NCI-H146 (cell line): Measurements from ENCODE around the gene ERMP1.
"Not testable (repeated sequence)": the region's sequence is repeated elsewhere in the genome, so short reads cannot be mapped to it uniquely, and the experiment has no call there.

Experiments
- DNase-seq: peaks from one replicate; lab custom pipeline; 2025; lab: John Stamatoyannopoulos, UW

The ERMP1 gene

DNA sequence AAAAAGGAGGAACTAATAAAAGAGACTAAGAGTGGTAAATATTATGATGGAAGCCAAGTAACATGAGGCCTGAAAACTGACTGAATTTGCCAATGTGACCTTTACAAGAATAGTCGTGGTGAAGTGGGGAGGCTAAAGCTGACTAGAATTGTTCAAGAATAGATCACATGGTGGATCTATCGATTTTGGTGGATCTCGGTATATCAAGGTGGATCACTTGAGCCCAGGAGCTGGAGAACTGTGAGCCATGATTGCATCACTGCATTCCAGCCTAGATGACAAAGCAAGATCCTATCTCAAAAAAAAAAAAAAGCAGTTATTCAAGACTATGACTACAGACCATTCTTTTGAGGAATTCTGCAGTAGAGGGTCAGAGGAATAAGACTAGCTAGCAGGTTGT lies 15.1 kb downstream of the ERMP1 start:
- DNase-seq, result no peak

DNA sequence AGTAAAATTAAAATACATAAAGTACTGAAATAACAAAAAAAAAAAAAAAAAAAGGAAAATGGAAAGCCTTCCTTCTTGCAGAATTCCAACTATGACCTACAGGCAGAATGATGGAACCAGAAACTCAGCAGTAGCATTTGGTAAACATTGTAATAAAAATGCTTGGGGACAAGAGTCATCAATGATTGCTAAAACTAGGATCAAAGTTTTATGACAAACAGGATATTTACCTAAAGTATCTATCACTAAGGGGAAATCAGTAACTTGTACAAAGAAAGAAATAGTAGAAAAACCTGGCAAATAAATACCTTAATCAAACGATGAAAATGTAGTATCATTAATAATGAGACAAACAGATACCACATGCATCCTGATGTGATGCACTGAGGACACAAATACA lies 17.5 kb downstream of the ERMP1 start:
- no peak for DNase-seq

DNA sequence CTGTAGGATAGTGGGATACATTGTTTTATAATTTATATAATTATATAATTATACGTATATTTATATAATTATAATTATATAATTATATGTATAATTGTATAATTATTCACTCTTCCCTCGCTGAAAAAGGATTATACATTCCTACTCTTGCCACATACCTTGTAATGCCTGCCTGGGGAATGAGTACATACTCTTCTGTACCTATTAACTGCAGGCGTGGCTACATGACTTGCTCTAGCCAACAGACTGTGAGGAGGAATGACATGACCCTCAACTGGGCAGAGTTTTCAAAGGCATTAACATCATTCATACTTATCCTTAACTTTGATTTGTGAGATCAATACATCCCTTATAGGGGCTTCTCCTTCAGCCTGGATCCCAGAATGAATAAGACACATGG lies 19.1 kb downstream of the ERMP1 start:
- no peak for DNase-seq

DNA sequence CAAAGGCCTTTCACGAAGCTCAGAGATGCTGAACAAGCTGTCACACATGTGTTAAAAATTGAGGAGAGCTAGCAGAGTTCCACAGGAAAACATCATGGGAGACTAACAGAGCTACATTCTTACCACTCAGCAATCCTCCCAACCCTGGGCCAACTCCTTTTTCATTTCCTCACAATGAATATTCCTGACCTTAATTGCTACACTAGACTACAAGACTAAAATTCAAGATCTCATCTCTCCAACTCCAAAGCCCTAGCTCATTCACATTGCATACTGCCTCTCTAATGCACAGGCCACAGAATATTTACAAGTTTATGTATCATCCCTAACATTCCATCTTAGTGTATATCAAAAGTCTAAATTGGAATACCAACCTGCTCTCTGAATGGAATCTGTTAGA lies 21.2 kb downstream of the ERMP1 start:
- DNase-seq, result no peak

DNA sequence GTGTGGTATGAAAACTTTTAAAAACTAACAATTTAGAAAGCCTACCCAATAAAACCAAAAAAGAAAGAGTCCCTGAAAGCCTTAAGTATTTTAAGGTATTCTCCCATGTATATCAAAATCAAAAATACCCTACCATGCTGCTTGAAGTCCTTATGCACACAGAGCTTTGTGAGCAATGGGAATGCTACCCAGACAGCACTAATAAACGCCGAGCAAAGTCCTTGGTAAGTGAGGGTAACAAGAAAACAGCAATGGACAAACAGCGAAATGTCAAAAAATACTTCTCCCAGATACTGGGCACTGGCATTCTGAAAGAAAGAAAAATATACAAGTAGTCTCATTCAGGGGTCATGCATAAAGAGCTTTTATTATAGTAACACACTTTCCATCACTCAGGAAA lies 27.4 kb downstream of the ERMP1 start:
- DNase-seq, result no peak

DNA sequence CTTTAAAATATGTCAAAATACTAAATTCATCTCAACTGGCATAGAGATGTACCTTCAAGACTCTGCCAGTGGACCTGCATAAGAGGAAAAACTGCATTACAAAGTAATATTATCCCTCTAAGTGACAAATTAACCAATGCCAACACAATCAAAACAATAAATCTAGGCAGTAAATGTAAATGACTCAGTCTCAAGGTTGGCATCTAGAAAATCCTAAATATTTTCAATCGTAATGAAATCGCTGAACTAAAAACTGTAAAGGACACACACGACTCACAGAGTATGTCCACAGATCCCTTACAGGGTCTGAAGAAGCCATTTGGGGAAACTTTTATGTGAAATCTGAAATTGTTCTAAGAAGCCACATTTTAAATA lies 31.2 kb downstream of the ERMP1 start:
- no peak for DNase-seq

DNA sequence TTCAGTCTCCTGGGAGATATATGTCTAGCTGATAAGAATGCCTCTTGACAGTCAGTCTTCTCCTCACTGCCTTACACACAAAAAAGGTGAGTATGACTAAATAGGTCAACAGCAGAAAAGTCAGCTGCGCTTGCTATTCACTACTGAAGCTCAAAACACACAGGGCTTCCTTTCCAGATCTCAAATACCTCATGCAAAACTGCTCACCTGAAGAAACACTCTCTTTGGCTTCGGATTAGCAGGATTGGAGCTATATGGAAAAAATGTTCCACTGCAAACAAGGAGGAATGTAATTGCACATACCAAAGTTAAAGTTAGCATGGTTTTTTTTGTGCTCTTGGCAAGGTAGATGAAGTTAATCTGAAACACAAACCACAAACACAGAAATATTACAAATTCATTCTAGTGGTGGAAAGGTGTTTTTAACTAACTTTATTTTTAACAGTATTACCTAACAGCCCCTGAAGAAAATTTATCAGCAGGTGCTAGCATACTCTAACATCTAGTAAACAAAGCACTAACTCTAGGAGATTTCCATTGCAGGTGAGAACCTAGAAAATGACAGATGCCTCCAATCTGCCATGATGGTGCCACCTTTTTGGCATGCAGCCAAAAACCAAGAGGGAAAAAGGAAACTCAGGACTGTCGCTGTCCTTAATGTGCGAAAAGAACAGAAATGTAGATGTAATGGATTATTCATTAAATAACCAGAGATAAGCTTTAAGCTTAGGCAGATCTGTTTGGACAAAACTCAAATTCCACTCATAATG lies 31.8 kb downstream of the ERMP1 start:
- peak; percentile 19 for DNase-seq

DNA sequence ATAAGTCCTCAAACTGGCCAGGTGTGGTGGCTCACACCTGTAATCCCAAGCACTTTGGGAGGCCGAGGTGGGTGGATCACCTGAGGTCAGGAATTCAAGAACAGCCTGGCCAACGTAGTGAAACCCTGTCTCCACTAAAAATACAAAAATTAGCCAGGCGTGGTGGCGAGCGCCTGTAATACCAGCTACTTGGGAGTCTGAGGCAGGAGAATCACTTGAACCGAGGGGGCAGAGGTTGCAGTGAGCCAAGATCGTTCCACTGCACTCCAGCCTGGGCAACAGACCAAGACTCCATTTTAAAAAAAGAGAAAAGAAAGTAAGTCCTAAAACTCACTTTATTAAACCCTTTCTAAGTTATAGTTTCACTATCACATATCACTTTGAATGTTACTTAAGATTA lies 32.5 kb downstream of the ERMP1 start:
- not testable (repeated sequence) for DNase-seq

DNA sequence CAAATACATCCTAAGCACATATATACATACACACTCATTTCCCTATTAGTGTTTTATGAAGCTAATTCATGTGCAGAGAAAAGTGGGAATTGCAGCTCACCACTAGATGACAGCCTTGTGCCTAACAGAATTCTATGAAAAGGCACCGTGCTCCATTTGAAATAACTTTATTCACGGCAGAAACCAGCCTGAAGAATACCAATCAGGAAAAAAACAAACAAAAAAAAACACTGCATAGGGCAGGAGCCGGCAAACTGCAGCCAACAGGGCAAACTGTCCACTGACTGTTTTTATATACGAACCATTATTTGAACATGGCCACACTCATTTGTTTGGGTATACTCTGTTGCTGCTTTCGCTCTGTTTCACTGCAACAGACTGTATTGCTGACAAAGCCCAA lies 33.6 kb downstream of the ERMP1 start:
- DNase-seq, result peak; percentile 33

DNA sequence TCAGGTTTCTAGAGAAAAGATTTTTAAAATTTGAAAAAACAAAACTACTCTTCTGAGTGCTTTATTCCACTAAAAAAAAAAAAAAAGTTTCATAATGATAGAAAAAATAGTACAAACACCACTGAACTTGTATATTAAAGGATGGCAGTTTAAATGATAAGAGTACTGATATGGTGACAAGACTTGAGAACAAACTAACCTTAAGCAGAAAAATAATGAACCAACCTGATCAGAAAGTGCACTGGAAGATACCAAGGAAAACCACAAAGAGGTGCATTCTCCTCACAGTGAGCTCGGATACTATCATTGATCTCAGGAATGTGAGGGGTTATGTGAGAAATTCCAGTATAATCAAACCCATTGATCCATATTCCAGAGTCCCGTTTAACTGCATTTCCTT lies 34.3 kb downstream of the ERMP1 start:
- DNase-seq, result no peak

DNA sequence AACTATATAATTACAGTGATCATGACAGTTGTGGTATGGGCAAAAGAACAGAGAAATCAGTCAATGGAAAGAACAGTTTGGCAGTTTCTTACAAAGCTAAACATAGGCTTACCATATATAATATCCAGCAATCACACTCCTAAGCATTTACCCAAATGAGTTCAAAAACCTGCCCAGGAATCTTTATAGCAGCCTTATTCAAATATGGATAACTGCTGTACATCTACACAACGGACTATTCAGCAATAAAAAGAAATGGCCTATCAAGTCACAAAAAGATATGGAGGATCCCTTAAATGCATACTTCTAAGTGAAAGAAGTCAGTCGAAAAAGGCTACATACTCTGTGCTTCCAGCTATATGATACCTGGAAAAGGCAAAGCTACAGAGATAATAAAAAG lies 36.6 kb downstream of the ERMP1 start:
- no peak for DNase-seq

DNA sequence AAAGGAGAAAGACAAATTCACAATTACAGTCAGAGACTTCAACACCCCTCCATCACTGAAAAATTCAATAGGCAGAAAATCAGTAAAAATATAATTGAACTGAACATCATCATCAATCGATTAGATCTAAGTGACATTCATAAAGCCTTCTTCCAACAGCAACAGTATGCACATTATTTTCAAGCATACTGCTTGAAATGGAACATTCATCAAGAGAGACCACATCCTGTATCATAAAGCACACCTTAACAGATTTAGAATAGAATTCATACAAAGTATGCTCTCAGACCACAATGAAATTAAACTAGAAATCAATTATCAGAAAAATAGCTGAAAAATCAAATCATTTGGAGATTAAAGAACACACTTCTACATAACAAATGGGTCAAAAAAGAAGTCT lies 39.1 kb downstream of the ERMP1 start:
- DNase-seq, result no peak

DNA sequence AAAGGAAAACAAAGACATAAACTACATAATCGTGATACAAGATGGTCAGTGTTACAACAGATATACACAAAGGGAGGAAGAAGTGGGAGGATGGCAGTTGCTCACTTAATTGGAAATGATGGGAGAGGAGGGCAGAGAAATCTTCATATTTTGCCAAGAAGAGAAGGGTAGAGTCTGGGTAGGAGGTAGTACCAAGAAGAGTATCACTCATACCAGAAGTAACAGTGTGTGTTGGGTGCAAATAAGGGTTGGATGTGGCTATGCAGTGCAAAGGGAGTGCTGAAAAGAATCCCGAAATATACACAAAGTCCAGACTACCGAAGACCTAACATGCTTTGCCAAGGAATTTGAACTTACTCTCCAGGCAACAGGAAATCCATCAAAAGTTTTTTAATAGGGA lies 41.0 kb downstream of the ERMP1 start:
- no peak for DNase-seq

DNA sequence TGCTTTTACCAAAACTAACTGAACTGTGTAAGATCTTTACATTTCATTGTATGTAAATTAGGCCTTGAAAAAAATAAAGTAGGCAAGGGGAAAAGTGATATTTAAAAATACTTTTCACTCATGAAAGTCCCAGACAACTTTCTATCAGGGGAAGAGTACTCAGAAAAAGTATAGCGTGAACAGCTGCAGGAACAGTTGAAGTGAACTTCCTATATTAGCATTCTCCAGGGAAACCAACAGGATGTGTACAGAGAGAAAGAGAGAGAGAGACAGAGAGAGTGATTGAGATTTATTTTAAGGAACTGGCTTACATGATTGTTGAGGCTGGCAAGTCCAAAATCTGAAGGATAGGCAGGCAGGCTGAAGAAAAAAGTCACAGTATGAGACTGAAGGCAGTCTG lies 42.0 kb downstream of the ERMP1 start:
- no peak for DNase-seq

DNA sequence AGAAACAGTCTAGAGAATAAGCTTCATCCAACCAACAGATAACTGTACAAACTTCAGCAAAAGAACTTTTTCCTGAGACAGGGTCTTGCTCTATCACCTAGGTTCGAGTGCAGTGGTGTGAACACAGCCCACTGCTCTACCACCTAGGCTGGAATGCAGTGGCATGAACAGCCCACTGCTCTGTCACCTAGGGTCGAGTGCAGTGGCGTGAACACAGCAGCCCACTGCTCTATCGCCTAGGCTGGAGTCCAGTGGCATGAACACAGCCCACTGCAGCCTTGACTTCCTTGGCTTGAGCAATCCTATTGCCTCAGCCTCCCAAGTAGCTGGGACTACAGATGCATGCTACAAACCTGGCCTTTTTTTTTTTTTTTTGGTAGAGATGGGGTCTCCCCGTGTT lies 43.4 kb downstream of the ERMP1 start:
- DNase-seq, result no peak

DNA sequence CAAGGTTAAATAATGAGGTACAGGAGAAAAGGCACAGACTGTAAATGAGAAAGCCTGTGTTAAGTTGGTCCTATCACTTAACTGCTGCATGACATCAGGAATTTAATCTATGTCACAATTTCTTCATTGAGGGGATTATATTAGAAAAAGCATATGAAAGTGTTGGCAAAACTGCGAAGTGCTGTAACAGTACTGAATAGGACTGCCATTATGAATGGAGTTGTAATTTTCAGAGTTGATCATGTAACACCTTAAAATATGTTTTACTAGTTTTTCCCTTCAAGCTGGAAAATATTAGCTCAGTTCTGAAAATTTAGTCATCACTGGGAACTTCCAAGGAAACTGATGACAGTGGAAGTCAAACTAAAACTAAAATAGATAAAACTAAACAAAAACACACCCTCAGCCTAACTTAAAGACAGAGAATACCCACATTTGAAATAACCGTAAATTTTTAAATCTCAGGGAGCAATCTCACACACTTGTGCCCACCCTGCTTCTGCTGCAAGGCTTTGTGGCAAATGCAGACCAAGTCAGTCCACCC lies 45.1 kb downstream of the ERMP1 start:
- DNase-seq, result no peak

DNA sequence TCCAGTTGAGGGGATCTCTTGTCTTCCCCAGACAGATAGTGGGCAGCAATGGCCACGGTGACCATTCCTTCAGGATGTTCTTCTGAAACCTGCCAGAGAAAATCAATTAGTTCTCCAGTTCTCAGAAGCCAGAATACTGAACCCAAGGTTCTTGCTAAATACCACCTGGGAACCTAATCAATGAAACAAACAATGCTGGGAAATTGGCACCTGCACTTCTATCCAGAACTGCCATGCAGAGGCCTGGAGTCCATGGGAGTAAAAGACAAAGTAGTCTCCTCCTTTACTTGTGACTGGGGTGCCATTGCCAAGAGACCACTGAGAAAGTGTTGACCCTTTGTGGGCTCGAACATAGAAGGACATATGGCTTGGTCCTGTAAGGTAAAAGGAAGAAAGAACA lies 45.7 kb downstream of the ERMP1 start:
- DNase-seq, result no peak

DNA sequence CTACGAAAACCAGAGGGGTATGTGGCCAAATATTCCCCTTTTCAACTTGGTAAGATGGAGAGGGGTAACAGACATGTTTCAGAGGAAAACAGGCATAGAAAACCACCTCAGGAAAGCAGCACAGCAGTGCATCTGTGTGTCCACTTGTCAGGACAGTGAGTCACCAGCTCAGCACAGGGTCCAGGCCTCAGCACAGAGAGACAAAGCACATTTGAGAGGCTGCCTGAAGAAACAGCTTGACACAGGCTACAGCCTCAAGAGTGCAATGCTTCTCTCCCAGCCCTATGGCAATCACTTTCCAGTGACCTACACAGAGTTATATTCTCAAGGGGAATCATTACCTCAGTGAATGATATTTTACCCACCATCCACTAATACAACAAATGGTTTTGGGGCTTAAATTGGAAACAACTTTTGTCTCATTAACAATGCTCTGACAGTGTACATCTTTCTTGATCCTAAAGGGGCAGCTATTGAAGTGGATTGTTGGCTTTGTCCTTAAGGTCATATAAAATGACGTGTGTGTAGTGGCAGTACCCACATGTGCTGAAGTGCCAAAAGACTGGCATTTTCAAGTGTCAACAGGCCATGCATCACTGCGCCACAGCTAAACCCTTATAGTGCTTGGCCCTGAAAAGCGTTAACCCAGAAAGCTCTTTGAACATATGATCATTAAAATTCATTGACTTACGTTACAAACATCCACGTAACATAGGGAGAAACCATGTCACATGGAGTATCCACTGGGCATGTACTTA lies 46.4 kb downstream of the ERMP1 start:
- no peak for DNase-seq

DNA sequence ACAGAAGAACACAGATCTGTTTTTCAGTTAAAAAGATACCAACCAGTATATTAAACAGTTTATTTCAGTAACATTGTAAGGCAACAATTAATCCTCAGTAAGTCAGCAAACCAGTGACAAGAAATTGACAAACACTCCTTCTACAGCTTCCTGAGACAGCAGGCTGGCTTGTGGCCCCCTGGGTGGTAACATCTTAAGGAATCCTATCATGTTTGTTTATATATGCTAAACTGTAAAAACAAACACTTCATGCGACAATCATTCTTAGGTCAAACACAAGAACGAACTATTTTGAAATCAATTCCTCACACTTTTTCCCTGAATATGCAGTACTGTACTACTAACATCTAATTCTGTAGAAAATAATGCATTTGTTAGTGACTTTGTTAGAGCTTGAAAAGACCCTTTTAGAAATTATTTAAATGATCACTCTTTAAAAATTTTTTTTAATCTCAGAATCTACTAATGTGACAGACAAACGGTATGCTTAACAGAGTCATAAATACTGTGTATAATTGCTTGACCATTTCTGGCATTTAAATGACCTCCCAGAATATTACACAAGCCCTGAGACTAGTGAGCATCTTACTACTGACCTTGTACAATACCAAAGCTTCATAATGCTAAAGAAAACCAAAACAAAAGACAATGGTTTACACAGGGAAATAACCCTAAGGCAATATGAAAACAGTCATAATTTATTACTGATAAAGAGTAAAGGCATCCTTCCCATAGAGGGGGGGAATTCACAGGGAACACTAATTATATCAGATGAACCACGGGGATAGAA lies 48.2 kb downstream of the ERMP1 start:
- DNase-seq, result no peak

DNA sequence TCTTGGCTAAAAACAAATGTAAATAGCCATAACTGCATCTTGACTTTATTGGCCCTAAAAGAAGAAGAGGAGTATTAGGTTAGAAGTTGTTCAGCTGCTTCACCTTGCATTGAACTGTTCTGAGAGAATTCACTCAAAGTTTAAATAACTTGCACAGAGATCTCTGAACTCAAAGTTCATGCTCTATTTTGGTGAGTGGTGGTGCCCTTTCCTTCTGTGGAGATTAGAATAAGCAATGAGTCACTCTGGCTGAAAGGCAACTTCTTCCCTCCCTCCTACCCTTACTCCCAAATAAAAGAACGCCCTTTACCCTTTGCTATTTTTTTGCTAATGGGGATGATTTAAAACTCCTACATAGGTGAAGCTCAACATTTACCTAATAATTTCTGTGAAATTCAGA lies 48.9 kb downstream of the ERMP1 start:
- DNase-seq, result no peak

DNA sequence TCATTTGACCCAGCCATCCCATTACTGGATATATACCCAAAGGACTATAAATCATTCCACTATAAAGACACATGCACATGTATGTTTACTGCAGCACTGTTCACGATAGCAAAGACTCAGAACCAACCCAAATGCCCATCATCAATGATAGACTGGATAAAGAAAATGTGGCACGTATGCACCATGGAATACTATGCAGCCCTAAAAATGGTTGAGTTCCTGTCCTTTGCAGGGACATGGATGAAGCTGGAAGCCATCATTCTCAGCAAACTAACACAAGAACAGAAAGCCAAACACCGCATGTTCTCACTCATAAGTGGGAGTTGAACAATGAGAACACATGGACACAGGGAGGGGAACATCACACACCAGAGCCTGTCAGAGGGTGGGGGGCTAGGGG lies 49.5 kb downstream of the ERMP1 start:
- not testable (repeated sequence) for DNase-seq

DNA sequence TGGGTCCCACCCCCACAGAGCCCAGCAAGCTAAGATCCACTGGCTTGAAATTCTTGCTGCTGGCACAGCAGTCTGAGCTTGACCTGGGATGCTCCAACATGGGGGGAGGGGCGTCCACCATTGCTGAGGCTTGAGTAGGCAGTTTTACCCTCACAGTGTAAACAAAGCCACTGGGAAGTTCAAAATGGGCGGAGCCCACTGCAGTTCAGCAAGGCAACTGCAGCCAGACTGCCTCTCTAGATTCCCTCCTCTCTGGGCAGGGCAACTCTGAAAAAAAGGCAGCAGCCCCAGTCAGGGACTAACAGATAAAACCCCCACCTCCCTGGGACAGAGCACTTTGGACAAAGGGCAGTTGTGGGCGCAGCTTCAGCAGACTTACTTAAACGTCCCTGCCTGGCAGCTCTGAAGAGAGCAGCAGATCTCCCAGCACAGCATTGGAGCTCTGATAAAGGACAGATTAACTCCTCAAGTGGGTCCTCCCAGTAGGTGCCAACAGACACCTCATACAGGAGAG lies 53.2 kb downstream of the ERMP1 start:
- DNase-seq, result not testable (repeated sequence)
